HCT116 (cell line): ENCODE data around the gene ALOX12B. TPM values are rescaled to one million over a fixed set of nuclear protein-coding genes. Genes with fewer than 3 reads are reported as not detected.
"Not testable (repeated sequence)": the region's sequence is repeated elsewhere in the genome, so short reads cannot be mapped to it uniquely, and the experiment has no call there.

Source experiments
- ATAC-seq: fragments of 200-7000 bp; cut with Tn5 transposase; 2 replicates; pipeline ENCODE4 v1.9.1; 2020; ENCODE audit warnings: mild to moderate bottlenecking, moderate library complexity
- BruUV-seq: library from RNA; stranded (reverse); fragments of 400-500 nt; replicated peaks from 2 replicates; lab custom pipeline; 2021; lab: Mats Ljungman, UMichigan
- CTCF ChIA-PET: fragments of 300-600 bp; sonication (Branson Sonifier 250); formaldehyde crosslinking; loops from one replicate; lab custom pipeline; 2021; ENCODE audit warnings: antibody characterized with exemption; lab: Charles Lee
- POLR2A ChIA-PET: fragments of 300-600, 350-600 bp; sonication (Branson Sonifier 250); formaldehyde crosslinking; loops from one replicate; lab custom pipeline; 2021; ENCODE audit warnings: antibody characterized with exemption; lab: Charles Lee
- RAD21 ChIA-PET, 2 experiments: fragments of 300-600 bp; sonication (Branson Sonifier 250); formaldehyde crosslinking; loops; one replicate each; lab custom pipeline; 2023; ENCODE audit warnings: low total read pairs in 2 of 2; ENCODE audit not compliant: uncharacterized antibody in 2 of 2, unreplicated experiment in 2 of 2, low non-redundant PET in 1 of 2; lab: Charles Lee
- DNase-seq: peaks from one replicate; pipeline ENCODE4 v3.0.0-alpha.2; 2010; ENCODE audit warnings: low read depth, low spot score
- H2AFZ ChIP-seq: fragments of 200-600 bp; shearing (Covaris generic), sonication (generic); 2 replicates; pipeline ENCODE4 v1.6.1; 2017; ENCODE audit warnings: low read depth, mixed run types, mixed read lengths, antibody characterized with exemption, low read length; ENCODE audit not compliant: poor library complexity, severe bottlenecking
- H3K27ac ChIP-seq: 2 replicates; pipeline ENCODE4 v1.5.1; 2012; ENCODE audit warnings: low read depth, low read length
- H3K27me3 ChIP-seq: fragments of 200-600 bp; sonication (generic); 2 replicates; pipeline ENCODE4 v1.6.1; 2016; ENCODE audit warnings: mixed run types, low read length, mixed read lengths; ENCODE audit not compliant: insufficient read depth
- H3K36me3 ChIP-seq, 2 experiments: fragments of 200-500 bp in 1 of 2; fragments of 200-600 bp in 1 of 2; sonication (Bioruptor generic) in 1 of 2; sonication (generic) in 1 of 2; 2 replicates each; pipeline versions ENCODE4 v1.5.1 to v1.6.1; 2014 to 2016; ENCODE audit warnings: low read length in 2 of 2, inconsistent platforms in 1 of 2, mixed read lengths in 1 of 2, mixed run types in 1 of 2; ENCODE audit not compliant: insufficient read depth in 2 of 2, control insufficient read depth in 1 of 2
- H3K4me1 ChIP-seq, 2 experiments: fragments of 200-600 bp in 1 of 2; sonication (generic) in 1 of 2; 2 replicates each; pipeline versions ENCODE4 v1.5.1 to v1.6.1; 2012 to 2017; ENCODE audit warnings: low read length in 2 of 2, inconsistent platforms in 1 of 2, mild to moderate bottlenecking in 1 of 2, mixed read lengths in 1 of 2, mixed run types in 1 of 2, moderate library complexity in 1 of 2; ENCODE audit not compliant: insufficient read depth in 2 of 2, control insufficient read depth in 1 of 2
- H3K4me2 ChIP-seq: fragments of 200-600 bp; sonication (generic); 2 replicates; pipeline ENCODE4 v1.6.1; 2017; ENCODE audit warnings: mixed run types, low read length, mixed read lengths
- H3K4me3 ChIP-seq, 2 experiments: fragments of 200-600 bp in 1 of 2; sonication (generic) in 1 of 2; replicated peaks in 1 of 2; 2 replicates each; pipeline ENCODE4 v1.5.1; 2011 to 2016; ENCODE audit warnings: low read length in 2 of 2, control low read depth in 1 of 2, low read depth in 1 of 2, mild to moderate bottlenecking in 1 of 2, mixed read lengths in 1 of 2, mixed run types in 1 of 2
- H3K79me2 ChIP-seq: fragments of 200-600 bp; sonication (generic); 2 replicates; pipeline ENCODE4 v1.6.1; 2017; ENCODE audit warnings: mild to moderate bottlenecking, mixed run types, low read length, moderate library complexity, mixed read lengths; ENCODE audit not compliant: insufficient read depth
- H3K9ac ChIP-seq: fragments of 200-600 bp; sonication (generic); 2 replicates; pipeline ENCODE4 v1.6.1; 2016; ENCODE audit warnings: low read length, mixed read lengths
- H3K9me2 ChIP-seq: fragments of 200-600 bp; sonication (generic), shearing (Covaris generic); 2 replicates; pipeline ENCODE4 v1.6.1; 2017; ENCODE audit warnings: mixed run types, mild to moderate bottlenecking, moderate library complexity; ENCODE audit not compliant: insufficient read depth
- H3K9me3 ChIP-seq, 2 experiments: fragments of 200-500 bp in 1 of 2; fragments of 200-600 bp in 1 of 2; sonication (Bioruptor generic) in 1 of 2; sonication (generic) in 1 of 2; 2 replicates each; pipeline ENCODE4 v1.6.1; 2014 to 2017; ENCODE audit warnings: low read length in 2 of 2, mixed read lengths in 2 of 2, inconsistent platforms in 1 of 2, low read depth in 1 of 2, mild to moderate bottlenecking in 1 of 2, mixed run types in 1 of 2, moderate library complexity in 1 of 2; ENCODE audit not compliant: control insufficient read depth in 1 of 2, insufficient read depth in 1 of 2
- H4K20me1 ChIP-seq: fragments of 200-600 bp; sonication (generic), shearing (Covaris generic); 2 replicates; pipeline ENCODE4 v1.6.1; 2017; ENCODE audit warnings: mixed run types, mild to moderate bottlenecking, moderate library complexity; ENCODE audit not compliant: insufficient read depth
- ATF3 ChIP-seq: IDR thresholded peaks from 2 replicates; pipeline ENCODE4 v1.6.1; 2012
- CBX3 ChIP-seq: IDR thresholded peaks from 2 replicates; pipeline ENCODE4 v1.6.1; 2012; ENCODE audit warnings: low read depth
- CEBPB ChIP-seq: IDR thresholded peaks from 2 replicates; pipeline ENCODE4 v1.6.1; 2012; ENCODE audit warnings: low read depth
- EGR1 ChIP-seq: IDR thresholded peaks from 2 replicates; pipeline ENCODE4 v1.6.1; 2012; ENCODE audit warnings: low read depth
- ELF1 ChIP-seq: IDR thresholded peaks from 2 replicates; pipeline ENCODE4 v1.6.1; 2012; ENCODE audit warnings: low read depth, borderline replicate concordance
- EZH2 ChIP-seq: fragments of 200-600 bp; sonication (generic); IDR thresholded peaks from 2 replicates; pipeline ENCODE4 v1.6.1; 2017; ENCODE audit warnings: antibody characterized with exemption, mixed run types
- POLR2A ChIP-seq: IDR thresholded peaks from 2 replicates; pipeline ENCODE4 v1.7.0; 2011; ENCODE audit warnings: borderline replicate concordance; ENCODE audit not compliant: insufficient read depth, insufficient read length; ENCODE audit errors: extremely low read depth
- POLR2AphosphoS5 ChIP-seq: IDR thresholded peaks from 2 replicates; pipeline ENCODE4 v1.6.1; 2011; ENCODE audit warnings: mild to moderate bottlenecking, low read depth, low read length, moderate library complexity
- RAD21 ChIP-seq: IDR thresholded peaks from 2 replicates; pipeline ENCODE4 v1.6.1; 2012; ENCODE audit warnings: low read depth, mild to moderate bottlenecking
- REST ChIP-seq: IDR thresholded peaks from 2 replicates; pipeline ENCODE4 v1.6.1; 2012; ENCODE audit warnings: low read depth
- SP1 ChIP-seq: IDR thresholded peaks from 2 replicates; pipeline ENCODE4 v1.6.1; 2012; ENCODE audit warnings: low read depth
- SRF ChIP-seq: IDR thresholded peaks from 2 replicates; pipeline ENCODE4 v1.6.1; 2012; ENCODE audit warnings: low read depth
- TCF7L2 ChIP-seq: IDR thresholded peaks from 2 replicates; pipeline ENCODE4 v1.7.0; 2011; ENCODE audit warnings: borderline replicate concordance, inconsistent platforms; ENCODE audit not compliant: insufficient read depth, insufficient read length; ENCODE audit errors: extremely low read depth
- YY1 ChIP-seq: IDR thresholded peaks from 2 replicates; pipeline ENCODE4 v1.6.1; 2011; ENCODE audit warnings: low read length, low read depth, moderate library complexity, mild to moderate bottlenecking; ENCODE audit not compliant: insufficient replicate concordance; ENCODE audit errors: extremely low read depth
- ZBTB33 ChIP-seq: IDR thresholded peaks from 2 replicates; pipeline ENCODE4 v1.6.1; 2011; ENCODE audit warnings: mild to moderate bottlenecking, low read length, moderate library complexity; ENCODE audit not compliant: insufficient replicate concordance; ENCODE audit errors: extremely low read depth
- ZNF274 ChIP-seq: fragments of 200-500 bp; sonication (Bioruptor generic); IDR thresholded peaks from 2 replicates; pipeline ENCODE4 v1.6.1; 2014; ENCODE audit warnings: mild to moderate bottlenecking, low read depth, low read length, inconsistent platforms
- intact Hi-C: fragments of 100-400 bp; cut with micrococcal nuclease; formaldehyde crosslinking; loops from 2 replicates; pipeline ENCODE4 v1.10.0; 2022
- total RNA-seq: library from RNA; stranded (reverse); gene quantifications from one replicate; pipeline ENCODE4 v1.2.1, GENCODE V29; 2021; ENCODE audit not compliant: unreplicated experiment

The ALOX12B gene
- total RNA-seq, 1 experiment from 2014 or later: 3.8 TPM

- no peaks in the 10 kb centered on the region for H3K27me3 ChIP-seq
- ATAC-seq: no peak
- POLR2A ChIA-PET: interaction anchor here (0.9 kb wide), 1 partner anchor 111 kb away, joined by 4 read pairs; no protein-coding TSS in a partner anchor
- H3K9ac ChIP-seq: no peak overlapping the region
- peaks cover 0 to 16% of the 10 kb centered on the region in 2 experiments; a peak in 3 of 4 replicates for H3K4me1 ChIP-seq
- no peaks in the 10 kb centered on the region for H3K36me3 ChIP-seq
- no peak overlapping the region for H3K4me2 ChIP-seq
- no peak overlapping the region for H2AFZ ChIP-seq
- DNase-seq: no peak
- intact Hi-C loops: loop anchor here (5.0 kb wide), 4 partner anchors 240 to 725 kb away; partner anchors contain the start of gene RPL26
- CTCF ChIA-PET: interaction anchor here (1.1 to 3.6 kb wide), 2 partner anchors 11 to 17 kb away, joined by 5 to 29 read pairs; no protein-coding TSS in a partner anchor
- no peaks in the 10 kb centered on the region for H4K20me1 ChIP-seq
- no peaks in the 10 kb centered on the region for H3K9me3 ChIP-seq
- RAD21 ChIA-PET: no interaction called here
- H3K27ac ChIP-seq: no peak overlapping the region
- no peaks in the 10 kb centered on the region for H3K9me2 ChIP-seq
- TF ChIP-seq SRF (no peak), ZNF274 (no peak), RAD21 (no peak), SP1 (no peak), TCF7L2 (no peak), EGR1 (no peak), POLR2A (no peak), ATF3 (no peak), CBX3 (no peak), REST (no peak), POLR2AphosphoS5 (no peak), ELF1 (no peak), ZBTB33 (no peak), YY1 (no peak), EZH2 (no peak), CEBPB (no peak)
- no TSS peak for BruUV-seq
- no peak overlapping the region for H3K4me3 ChIP-seq
- no peaks in the 10 kb centered on the region for H3K79me2 ChIP-seq
Measured at GRCh38 chr17:8062435-8062806, 25.1 kb downstream of the ALOX12B start.

GRCh38 chr17:8061851-8062250 lies 25.7 kb downstream of the ALOX12B start:
- ATAC-seq, H3K4me2 ChIP-seq, DNase-seq, RAD21 ChIA-PET, H3K36me3 ChIP-seq, H3K27ac ChIP-seq, BruUV-seq, H2AFZ ChIP-seq, H3K79me2 ChIP-seq, H3K9me2 ChIP-seq, H3K9ac ChIP-seq, H3K4me3 ChIP-seq, H3K9me3 ChIP-seq, H3K27me3 ChIP-seq, H4K20me1 ChIP-seq: not testable (repeated sequence)
- intact Hi-C loops: loop anchor here (5.0 kb wide), 4 partner anchors 240 to 725 kb away; partner anchors contain the start of gene RPL26
- H3K4me1 ChIP-seq: peaks cover 0 to 20% of the 10 kb centered on the region in 2 experiments; a peak in 3 of 4 replicates
- ChIA-PET CTCF (interaction anchor here (1.1 to 3.6 kb wide), 5 partner anchors 12 to 239 kb away, joined by 3 to 29 read pairs (median 10); partner anchors contain the start of gene ALOXE3), POLR2A (interaction anchor here (0.9 kb wide), 1 partner anchor 111 kb away, joined by 4 read pairs; no protein-coding TSS in a partner anchor)
